HG02973 (cell line): ENCODE results near the gene CHTF18.

Source experiments
- ATAC-seq: cut with Tn5 transposase; IDR thresholded peaks from one replicate; pipeline ENCODE4 v1.9.1; 2021; ENCODE audit warnings: moderate library complexity; ENCODE audit not compliant: unreplicated experiment

The CHTF18 gene

GRCh38 chr16:792221-792995, 4.0 kb downstream of the CHTF18 start:
- ATAC-seq: no peak

DNA sequence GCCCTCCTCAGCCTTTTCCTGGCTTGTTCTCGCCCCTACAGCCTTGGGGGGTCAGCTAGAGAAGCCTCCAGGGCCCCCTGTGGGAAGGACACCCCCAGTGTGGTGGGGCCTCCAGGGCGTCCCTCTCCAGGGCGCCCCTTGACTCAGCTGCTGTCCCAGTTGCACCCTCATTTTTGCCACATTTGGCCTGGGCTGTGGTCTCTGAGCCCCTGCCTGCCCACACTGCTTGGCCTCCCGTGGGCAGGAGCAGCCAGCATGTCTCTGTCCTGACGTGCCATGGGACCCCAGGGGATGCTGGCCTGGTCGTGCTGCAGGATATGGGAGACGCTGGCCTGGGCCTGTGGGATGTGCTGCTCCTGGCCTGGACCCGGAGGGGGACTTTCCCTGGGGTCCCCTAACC, 5.0 kb downstream of the CHTF18 start:
- ATAC-seq: no peak

GRCh38 chr16:794091-794822, 5.8 kb downstream of the CHTF18 start:
- ATAC-seq: no peak

GRCh38 chr16:794853-795466, 6.5 kb downstream of the CHTF18 start:
- no peak for ATAC-seq

DNA sequence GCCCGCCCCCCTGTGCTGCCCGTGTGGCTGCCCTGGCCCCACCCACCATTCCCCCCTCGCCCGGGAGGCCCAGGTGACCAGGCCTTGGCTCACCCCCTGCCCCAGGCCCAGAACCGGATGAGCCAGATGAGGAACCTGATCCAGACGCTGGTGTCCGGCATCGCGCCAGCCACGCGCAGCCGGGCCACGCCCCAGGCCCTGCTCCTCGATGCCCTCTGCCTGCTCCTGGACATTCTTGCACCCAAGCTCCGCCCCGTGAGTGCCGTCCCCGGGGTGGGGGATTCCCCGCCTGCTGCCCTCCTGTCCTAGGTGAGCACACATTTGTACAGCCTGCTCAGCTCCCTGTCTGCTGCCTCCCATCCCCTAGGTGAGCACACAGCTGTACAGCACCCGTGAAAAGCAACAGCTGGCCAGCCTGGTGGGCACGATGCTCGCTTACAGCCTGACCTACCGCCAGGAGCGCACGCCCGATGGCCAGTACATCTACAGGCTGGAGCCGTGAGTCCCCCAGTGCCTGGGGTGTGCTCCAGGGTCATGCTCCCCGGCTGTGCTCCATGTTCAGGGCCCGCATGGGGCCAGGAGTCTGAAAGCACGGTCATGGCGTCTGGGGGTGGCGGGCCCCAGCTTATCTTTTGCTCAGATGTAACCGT, 7.3 kb downstream of the CHTF18 start:
- no peak for ATAC-seq

GRCh38 chr16:796296-797119, 8.1 kb downstream of the CHTF18 start:
- no peak for ATAC-seq

DNA sequence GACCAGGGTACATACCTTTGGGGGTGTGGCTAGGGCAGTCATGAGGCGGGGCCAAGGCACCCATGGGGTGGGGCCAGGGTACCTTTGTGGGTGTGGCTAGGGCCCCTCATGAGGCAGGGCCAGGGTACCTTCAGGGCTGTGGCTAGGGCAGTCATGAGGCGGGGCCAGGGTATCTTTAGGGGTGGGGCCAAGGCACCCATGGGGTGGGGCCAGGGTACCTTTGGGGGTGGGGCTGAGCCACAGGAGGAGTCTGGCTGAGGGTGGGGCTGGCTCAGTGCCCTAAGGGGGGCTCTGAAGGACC, 8.7 kb downstream of the CHTF18 start:
- no peak for ATAC-seq

DNA sequence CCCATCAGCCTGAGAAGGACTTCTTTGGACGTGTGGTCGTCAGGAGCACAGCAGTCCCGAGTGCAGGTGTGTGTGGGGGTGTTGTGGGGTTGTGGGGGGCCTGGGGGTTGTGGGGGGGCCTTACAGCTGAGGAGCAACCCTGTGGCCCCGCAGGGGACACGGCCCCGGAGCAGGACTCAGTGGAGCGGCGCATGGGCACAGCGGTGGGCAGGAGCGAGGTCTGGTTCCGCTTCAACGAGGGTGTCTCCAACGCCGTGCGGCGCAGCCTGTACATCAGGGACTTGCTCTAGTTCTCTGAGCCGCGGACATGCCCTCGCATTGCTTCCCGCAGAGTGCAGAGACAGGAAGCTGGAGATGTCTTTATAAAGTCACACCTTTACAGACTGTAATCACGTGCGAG, 9.3 kb downstream of the CHTF18 start:
- ATAC-seq: no peak

DNA sequence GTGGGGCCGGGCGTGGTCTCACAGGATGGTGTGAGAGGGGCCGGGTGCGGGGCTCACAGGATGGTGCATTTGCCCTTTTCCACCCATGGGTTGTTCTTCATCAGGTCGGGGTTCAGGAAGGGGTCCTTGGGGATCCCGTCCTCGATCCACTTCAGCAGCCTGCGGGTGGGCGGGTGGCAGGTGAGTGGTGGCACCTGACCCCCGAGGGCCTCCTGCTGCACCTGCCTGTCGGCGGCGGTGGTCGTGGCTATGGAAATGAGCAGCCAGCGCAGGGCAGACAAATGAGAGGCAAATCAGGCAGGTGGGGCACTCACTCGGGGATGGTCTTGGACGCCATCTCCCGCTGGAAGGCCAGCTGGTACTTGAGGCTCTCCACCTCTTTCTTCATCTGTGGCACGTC, 10.2 kb downstream of the CHTF18 start:
- no peak for ATAC-seq

DNA sequence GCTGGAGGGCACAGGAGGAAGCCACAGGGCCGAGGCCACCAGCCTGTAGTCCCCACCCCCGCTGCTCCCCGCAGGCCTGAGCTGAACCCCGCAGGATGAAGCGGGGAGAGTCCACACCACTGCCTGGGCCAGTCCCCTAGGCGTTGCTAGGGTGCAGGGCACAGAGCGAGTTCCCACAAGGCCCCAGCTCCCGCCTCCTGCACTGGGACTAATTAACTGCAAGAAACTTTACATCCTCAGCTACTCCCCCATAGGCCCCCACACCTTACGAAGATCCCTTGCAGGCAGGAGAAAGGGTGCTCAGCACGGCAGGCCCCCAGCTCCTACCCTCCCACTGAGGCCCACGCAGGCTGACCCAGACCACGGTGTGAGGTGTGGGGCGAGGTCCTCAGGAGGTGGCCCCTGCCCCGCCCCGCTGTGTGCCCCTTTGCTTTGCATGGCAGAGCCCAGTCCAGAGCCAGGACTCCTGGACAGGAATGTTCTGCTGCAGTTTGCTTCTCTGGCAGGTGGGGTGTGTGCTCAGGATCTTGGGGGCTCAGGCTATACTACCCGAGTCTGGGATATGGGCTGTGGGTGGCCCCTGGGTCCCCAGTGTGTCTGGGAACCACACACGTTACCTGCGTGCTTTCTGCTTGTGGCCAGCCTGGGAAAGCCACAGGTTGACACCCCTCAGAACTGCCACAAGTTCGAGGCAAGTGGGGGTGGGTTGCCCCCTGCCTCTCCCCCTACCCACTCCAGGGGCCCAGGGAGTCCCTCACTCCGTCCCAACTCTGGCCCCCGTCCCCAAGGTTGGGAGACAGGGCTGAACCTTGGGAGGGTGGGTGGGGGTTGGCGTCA, 10.9 kb downstream of the CHTF18 start:
- no peak for ATAC-seq

GRCh38 chr16:799948-800833, 11.8 kb downstream of the CHTF18 start, which contains the start of gene GNG13:
GNG13 (minus strand) TSS chr16:800734; CDS start chr16:799077, 1,657 bp downstream.
- no peak for ATAC-seq

- no peak for ATAC-seq
Measured at GRCh38 chr16:800834-801511, 12.6 kb downstream of the CHTF18 start.

DNA sequence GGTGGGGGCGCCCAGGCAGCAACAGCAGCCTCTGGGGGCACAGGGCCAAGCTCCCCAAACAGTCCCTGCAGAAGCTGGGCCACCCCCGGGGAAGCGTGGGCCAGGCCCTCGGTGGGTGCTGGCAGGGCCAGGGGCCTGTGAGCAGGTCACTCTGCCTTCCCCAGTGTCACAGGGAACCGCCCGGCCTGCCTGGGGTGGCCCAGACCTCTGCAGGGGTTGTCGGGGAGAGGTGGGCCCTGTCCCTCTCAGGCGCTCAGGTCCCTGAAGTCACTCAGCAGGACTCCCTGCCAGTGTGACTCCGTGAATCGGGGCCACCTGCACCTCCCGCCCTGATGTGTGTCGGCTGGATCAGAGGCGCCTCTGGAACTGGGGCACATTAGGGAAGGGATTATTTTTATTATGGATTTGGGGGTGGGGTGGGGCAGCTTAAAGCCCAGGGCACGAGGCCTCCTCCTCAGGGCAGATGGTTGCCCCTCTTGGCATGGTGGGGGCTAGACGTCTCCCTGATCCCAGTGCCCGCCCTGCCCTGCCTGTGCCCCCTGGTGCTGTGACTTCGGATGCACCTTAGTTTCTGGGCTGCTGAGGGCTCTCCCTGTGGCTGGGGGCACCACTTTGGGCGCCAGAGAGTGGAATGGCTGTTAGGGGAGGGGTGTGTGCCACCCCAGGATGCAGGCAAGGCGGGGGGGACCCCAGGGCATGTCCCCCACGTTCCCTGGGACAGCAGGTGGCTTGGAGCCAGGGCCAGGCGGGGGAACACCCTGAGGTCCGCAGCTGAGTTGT, 13.4 kb downstream of the CHTF18 start:
- no peak for ATAC-seq

GRCh38 chr16:802461-802860, 14.0 kb downstream of the CHTF18 start:
- no peak for ATAC-seq

DNA sequence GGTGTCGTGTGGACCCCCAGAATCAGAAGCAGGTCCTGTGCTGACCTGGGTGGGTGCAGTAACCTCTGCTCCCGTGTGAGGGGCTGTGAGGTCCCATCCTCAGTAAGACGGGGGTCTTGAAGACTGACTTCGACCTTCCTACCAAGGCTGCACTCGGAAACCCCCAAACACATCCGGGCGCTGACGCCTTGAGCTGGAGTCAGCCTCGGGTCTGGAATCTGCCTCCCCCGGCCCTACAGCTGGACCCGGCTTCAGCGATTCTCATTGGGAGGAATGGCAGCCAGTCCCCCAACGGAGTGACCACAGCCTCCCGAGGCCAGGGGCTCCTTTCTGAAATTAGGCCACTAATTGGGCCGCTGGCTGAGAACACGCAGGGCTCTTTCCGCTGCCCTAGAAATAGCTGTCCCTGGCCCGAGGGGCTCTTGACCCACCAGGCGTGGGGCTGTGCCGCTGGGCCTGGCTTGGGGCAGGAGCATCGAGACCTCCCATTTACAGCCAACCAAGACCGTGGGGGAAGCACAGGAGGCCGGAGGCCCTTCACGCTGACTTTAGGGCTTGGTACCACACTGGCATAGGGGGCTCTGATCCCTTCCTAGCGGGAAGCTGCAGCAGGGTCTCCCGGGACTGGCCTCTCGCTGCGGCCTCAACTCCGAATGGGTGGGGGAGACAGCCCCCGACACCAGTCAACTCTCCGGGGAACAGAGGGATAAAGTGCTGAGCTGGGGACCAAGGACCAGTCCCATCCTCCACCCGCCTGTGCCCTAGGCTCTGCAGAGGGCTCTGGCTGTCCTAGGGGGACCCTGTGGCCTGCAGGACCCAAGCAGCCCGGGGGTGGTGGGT, 14.7 kb downstream of the CHTF18 start:
- ATAC-seq: no peak

- ATAC-seq: no peak
Measured at GRCh38 chr16:803754-804080, 15.3 kb downstream of the CHTF18 start.
